Kidney (tissue), 14 donors: ENCODE results near the gene SLC35A2. TPM values are rescaled to one million over a fixed set of nuclear protein-coding genes. Genes with fewer than 3 reads are reported as not detected.

Experiments used
- DNase-seq, 5 donors: peaks; one replicate each; pipeline ENCODE4 v3.0.0-alpha.2; 2013 to 2020
- FAIRE-seq: peaks from 2 replicates; lab custom pipeline; 2012; peaks lifted over from hg19 to GRCh38; lab: Jason Lieb, UNC
- H3K27ac ChIP-seq, 2 donors: one replicate each; pipeline ENCODE4 v1.7.0; 2013; ENCODE audit warnings: low read depth in 2 of 2, low read length in 2 of 2, inconsistent platforms in 1 of 2
- H3K27me3 ChIP-seq: one replicate; pipeline ENCODE4 v1.7.1; 2013; ENCODE audit warnings: low read length, inconsistent platforms; ENCODE audit not compliant: control insufficient read depth, insufficient read depth
- H3K36me3 ChIP-seq, 3 donors: one replicate each; pipeline versions ENCODE4 v1.7.0 to v1.7.1; 2013; ENCODE audit warnings: low read length in 3 of 3, control low read depth in 1 of 3, inconsistent platforms in 1 of 3; ENCODE audit not compliant: insufficient read depth in 3 of 3, control insufficient read depth in 2 of 3
- H3K4me1 ChIP-seq, 3 donors: one replicate each; pipeline versions ENCODE4 v1.7.0 to v1.7.1; 2013; ENCODE audit warnings: low read length in 3 of 3, inconsistent platforms in 1 of 3, low read depth in 1 of 3; ENCODE audit not compliant: control insufficient read depth in 2 of 3, insufficient read depth in 2 of 3
- H3K4me3 ChIP-seq, 3 donors: one replicate each; pipeline versions ENCODE4 v1.7.0 to v1.8.1; 2013; ENCODE audit warnings: low read length in 3 of 3, control low read depth in 1 of 3, inconsistent platforms in 1 of 3
- H3K9ac ChIP-seq, 3 donors: one replicate each; pipeline versions ENCODE4 v1.7.0 to v1.7.1; 2013; ENCODE audit warnings: low read length in 3 of 3, control low read depth in 1 of 3, inconsistent platforms in 1 of 3
- H3K9me3 ChIP-seq, 3 donors: one replicate each; pipeline versions ENCODE4 v1.7.0 to v1.7.1; 2013; ENCODE audit warnings: low read length in 3 of 3, control low read depth in 1 of 3, inconsistent platforms in 1 of 3; ENCODE audit not compliant: control insufficient read depth in 2 of 3, insufficient read depth in 1 of 3
- CTCF ChIP-seq: IDR thresholded peaks from 3 replicates; pipeline ENCODE4 v1.5.1; 2012; ENCODE audit warnings: mild to moderate bottlenecking, moderate library complexity, borderline replicate concordance; ENCODE audit not compliant: insufficient read depth; ENCODE audit errors: extremely low read depth
- intact Hi-C: fragments of 100-400 bp; cut with DNase I; formaldehyde crosslinking; loops from one replicate; pipeline ENCODE4 v1.11.1; 2022
- polyA plus RNA-seq: library from polyadenylated mRNA; stranded (reverse); fragments of 350-450 nt; fragmentation: Illumina TruSeq; extraction: RNeasy Lipid Tissue Mini Kit (QIAGEN cat#74804); gene quantifications from one replicate; pipeline ENCODE4 v1.2.3, GENCODE V29; 2014; ENCODE audit warnings: low read depth, low replicate concordance; ENCODE audit not compliant: insufficient read depth
- total RNA-seq: library from RNA; stranded (reverse); fragmentation: NEBNext Ultra II Directional; extraction: Animal tissue kit (Norgen Biotek cat#: 25700); gene quantifications from one replicate; pipeline ENCODE4 v1.2.1, GENCODE V29; 2021
- donor health status: control.
- donor health status: control.
- donor health status: control.
- donor health status: control.
- donor health status: control.
- donor health status: DM: yes; HTN: yes; CAD: no.
- donor health status: Normal renal cell carcinoma (clear cell type).

SLC35A2 gene
- total and polyA plus RNA-seq, 2 donors from 2014 or later = 29.3 to 34.2 TPM

GRCh38 chrX:48927123-48927522, 15.7 kb upstream of the SLC35A2 start:
- Histone ChIP-seq H3K9ac (no peak overlapping the region), H3K9me3 (no peaks in the 10 kb centered on the region), H3K4me1 (no peaks in the 10 kb centered on the region), H3K27ac (no peak overlapping the region), H3K27me3 (no peaks in the 10 kb centered on the region), H3K36me3 (peaks cover 2 to 20% (median 4%) of the 10 kb centered on the region in 3 donors), H3K4me3 (no peak overlapping the region)
- FAIRE-seq = no peak
- intact Hi-C loops = no loop called here
- no peak for DNase-seq
- TF ChIP-seq CTCF = no peak

- H3K4me1 ChIP-seq = peaks cover 0 to 10% (median 0%) of the 10 kb centered on the region in 3 donors
- H3K9me3 ChIP-seq = no peaks in the 10 kb centered on the region
- no peaks in the 10 kb centered on the region for H3K27me3 ChIP-seq
- no peak for DNase-seq
- no peak overlapping the region for H3K9ac ChIP-seq
- intact Hi-C loops = no loop called here
- H3K36me3 ChIP-seq = peaks cover 2 to 14% (median 2%) of the 10 kb centered on the region in 3 donors
- H3K4me3 ChIP-seq = no peak overlapping the region
- H3K27ac ChIP-seq = no peak overlapping the region
- FAIRE-seq = no peak
- TF ChIP-seq CTCF = no peak
Observed at GRCh38 chrX:48924270-48924669, 12.8 kb upstream of the SLC35A2 start.

DNA sequence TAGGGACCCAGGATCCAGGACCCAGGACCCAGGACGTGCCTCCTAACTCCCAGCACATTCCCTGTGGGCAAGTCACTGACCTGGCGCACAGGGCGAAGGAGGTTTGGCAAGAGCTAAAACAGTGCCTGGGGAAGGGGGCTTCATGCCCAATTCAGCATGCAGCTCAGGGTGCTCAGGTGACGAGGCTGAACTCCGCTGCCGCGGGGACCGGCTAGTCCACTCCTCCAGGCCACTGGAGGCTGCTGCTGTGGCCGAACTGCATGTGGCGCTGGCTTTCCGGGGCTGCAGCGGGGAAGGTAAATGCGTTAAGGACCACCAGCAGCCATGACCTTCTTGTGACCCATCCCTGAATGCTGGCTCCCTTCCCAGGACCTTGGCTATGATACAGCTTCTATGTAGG, 12.3 kb upstream of the SLC35A2 start:
- intact Hi-C loops = no loop called here
- FAIRE-seq = no peak

More for the DNA sequence above, 12.3 kb upstream of the SLC35A2 start:
- peaks cover 2 to 14% (median 2%) of the 10 kb centered on the region in 3 donors for H3K36me3 ChIP-seq
- H3K4me3 ChIP-seq = no peak overlapping the region
- no peaks in the 10 kb centered on the region for H3K27me3 ChIP-seq
- no peak for TF ChIP-seq CTCF
- no peaks in the 10 kb centered on the region for H3K9me3 ChIP-seq
- no peak for DNase-seq
- peaks cover 0 to 10% (median 0%) of the 10 kb centered on the region in 3 donors for H3K4me1 ChIP-seq
- no peak overlapping the region for H3K27ac ChIP-seq
- no peak overlapping the region for H3K9ac ChIP-seq
